Fibroblast of mammary gland (primary cell): ENCODE measurements around the gene FOXP4.

ENCODE experiments used
- DNase-seq: peaks from one replicate; pipeline ENCODE4 v3.0.0-alpha.2; 2010; ENCODE audit warnings: low read depth
- H3K4me3 ChIP-seq: 2 replicates; pipeline ENCODE4 v1.5.1; 2011; ENCODE audit warnings: low read depth, mild to moderate bottlenecking, low read length, moderate library complexity; ENCODE audit not compliant: control insufficient read depth
- CTCF ChIP-seq: conservative IDR thresholded peaks from 2 replicates; pipeline ENCODE4 v1.5.1; 2011; ENCODE audit warnings: low read depth, low read length, inconsistent platforms; ENCODE audit not compliant: control insufficient read depth, insufficient read depth

Gene FOXP4

GRCh38 chr6:41637194-41638001 is 91.2 kb downstream of the FOXP4 start:
- no peak for DNase-seq
- no peak for TF ChIP-seq CTCF
- H3K4me3 ChIP-seq, result no peak overlapping the region

- H3K4me3 ChIP-seq, result no peak within 1 kb of the TSS
- DNase-seq, result no peak
Measured at GRCh38 chr6:41638002-41638934, 92.1 kb downstream of the FOXP4 start, which contains the start of gene MDFI. Gene MDFI, plus strand, starts transcription at chr6:41638468. Its CDS starts 282 bp downstream, at chr6:41638750.

GRCh38 chr6:41638935-41639808 is 93.0 kb downstream of the FOXP4 start:
- no peak for TF ChIP-seq CTCF
- H3K4me3 ChIP-seq, result no peak overlapping the region

More at GRCh38 chr6:41638002-41638934, 92.1 kb downstream of the FOXP4 start, which contains the start of gene MDFI:
- TF ChIP-seq CTCF, result no peak

GRCh38 chr6:41639809-41640371 is 93.7 kb downstream of the FOXP4 start:
- no peak for DNase-seq
- TF ChIP-seq CTCF, result no peak
- no peak overlapping the region for H3K4me3 ChIP-seq

More at GRCh38 chr6:41638935-41639808, 93.0 kb downstream of the FOXP4 start:
- no peak for DNase-seq

- no peak overlapping the region for H3K4me3 ChIP-seq
Measured at GRCh38 chr6:41640426-41640825, 94.2 kb downstream of the FOXP4 start.

More at GRCh38 chr6:41640426-41640825, 94.2 kb downstream of the FOXP4 start:
- TF ChIP-seq CTCF, result no peak
- no peak for DNase-seq
